HFF-Myc (cell line): ENCODE data around the gene PPP1R9A.

ENCODE experiments used
- DNase-seq: peaks from one replicate; pipeline ENCODE4 v3.0.0-alpha.2; 2011; ENCODE audit warnings: low read depth; ENCODE audit errors: extremely low read depth
- H3K4me3 ChIP-seq: replicated peaks from 2 replicates; pipeline ENCODE4 v1.5.1; 2011; ENCODE audit warnings: low read depth, mild to moderate bottlenecking, control low read depth, low read length
- TF ChIP-seq, protein P1 (sequence below): IDR thresholded peaks from 2 replicates; pipeline ENCODE4 v1.5.1; 2012; ENCODE audit warnings: mild to moderate bottlenecking, low read depth, low read length, control low read depth; ENCODE audit errors: missing control alignments

PPP1R9A gene

GRCh38 chr7:95335093-95335492 lies 427.7 kb downstream of the PPP1R9A start:
- TF ChIP-seq, protein P1, sequence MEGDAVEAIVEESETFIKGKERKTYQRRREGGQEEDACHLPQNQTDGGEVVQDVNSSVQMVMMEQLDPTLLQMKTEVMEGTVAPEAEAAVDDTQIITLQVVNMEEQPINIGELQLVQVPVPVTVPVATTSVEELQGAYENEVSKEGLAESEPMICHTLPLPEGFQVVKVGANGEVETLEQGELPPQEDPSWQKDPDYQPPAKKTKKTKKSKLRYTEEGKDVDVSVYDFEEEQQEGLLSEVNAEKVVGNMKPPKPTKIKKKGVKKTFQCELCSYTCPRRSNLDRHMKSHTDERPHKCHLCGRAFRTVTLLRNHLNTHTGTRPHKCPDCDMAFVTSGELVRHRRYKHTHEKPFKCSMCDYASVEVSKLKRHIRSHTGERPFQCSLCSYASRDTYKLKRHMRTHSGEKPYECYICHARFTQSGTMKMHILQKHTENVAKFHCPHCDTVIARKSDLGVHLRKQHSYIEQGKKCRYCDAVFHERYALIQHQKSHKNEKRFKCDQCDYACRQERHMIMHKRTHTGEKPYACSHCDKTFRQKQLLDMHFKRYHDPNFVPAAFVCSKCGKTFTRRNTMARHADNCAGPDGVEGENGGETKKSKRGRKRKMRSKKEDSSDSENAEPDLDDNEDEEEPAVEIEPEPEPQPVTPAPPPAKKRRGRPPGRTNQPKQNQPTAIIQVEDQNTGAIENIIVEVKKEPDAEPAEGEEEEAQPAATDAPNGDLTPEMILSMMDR = no peak
- no peak overlapping the region for H3K4me3 ChIP-seq
- no peak for DNase-seq

DNA sequence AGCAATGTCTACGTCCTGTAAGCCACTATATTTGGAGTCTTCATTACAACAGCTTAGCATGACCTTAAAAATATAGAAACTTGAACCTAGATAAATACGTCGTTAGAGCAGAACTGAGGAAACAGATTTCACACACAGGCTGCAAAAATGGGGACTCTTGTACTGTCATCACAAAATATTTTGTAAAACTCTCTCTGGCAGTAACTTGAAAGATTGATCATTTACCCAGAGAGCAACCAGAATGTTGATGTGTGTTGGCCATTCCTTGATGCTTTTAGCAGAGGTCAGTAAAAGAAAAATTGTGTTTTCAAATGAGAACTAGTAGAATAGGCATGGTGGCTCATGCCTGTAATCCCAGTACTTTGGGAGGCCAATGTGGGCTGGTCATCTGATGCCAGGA lies 431.4 kb downstream of the PPP1R9A start:
- TF ChIP-seq, protein P1 = no peak
- no peak overlapping the region for H3K4me3 ChIP-seq
- no peak for DNase-seq

DNA sequence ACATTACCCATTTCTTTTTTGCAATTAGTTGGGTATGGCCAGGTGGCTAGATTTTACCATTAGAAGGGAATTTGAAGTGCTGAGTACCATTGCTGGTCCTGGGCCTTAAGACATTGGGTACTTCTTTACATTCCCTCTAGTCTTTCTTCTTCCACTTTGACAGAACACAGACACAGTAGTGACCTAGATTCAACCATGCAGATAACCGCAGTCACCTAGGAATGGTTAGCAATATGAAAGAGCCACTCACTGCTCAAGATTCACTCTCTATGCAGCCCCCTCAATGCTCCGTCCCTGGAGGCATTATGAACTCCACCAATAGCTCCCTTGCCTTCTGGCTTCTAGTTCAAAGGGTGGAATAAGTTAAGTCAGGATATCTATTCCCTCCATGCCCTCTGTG lies 433.1 kb downstream of the PPP1R9A start:
- H3K4me3 ChIP-seq = no peak overlapping the region
- TF ChIP-seq, protein P1 = no peak
- no peak for DNase-seq

- H3K4me3 ChIP-seq = no peak overlapping the region
- TF ChIP-seq, protein P1 = no peak
- no peak for DNase-seq
Measured at GRCh38 chr7:95342029-95342428, 434.6 kb downstream of the PPP1R9A start.

GRCh38 chr7:95342642-95343307 lies 435.4 kb downstream of the PPP1R9A start:
- TF ChIP-seq, protein P1 = peak; percentile 14
- DNase-seq = peak; percentile 1
- no peak overlapping the region for H3K4me3 ChIP-seq
